HG03097 (cell line): ENCODE measurements around the gene TNFRSF18.

ENCODE experiments used
- ATAC-seq: cut with Tn5 transposase; IDR thresholded peaks from one replicate; pipeline ENCODE4 v1.9.1; 2021; ENCODE audit not compliant: unreplicated experiment, low FRiP score

TNFRSF18 gene

GRCh38 chr1:1153874-1154273 is 52.5 kb downstream of the TNFRSF18 start:
- ATAC-seq, result no peak
